Fibroblast of lung (primary cell): ENCODE results near the gene CHSY1.

Experiments
- CTCF ChIP-seq, 2 donors: IDR thresholded peaks in 1 of 2; conservative IDR thresholded peaks in 1 of 2; 1 replicate in 1 of 2; 2 replicates in 1 of 2; pipeline ENCODE4 v1.5.1; 2011 to 2012; ENCODE audit warnings: low read length in 2 of 2, control low read depth in 1 of 2, inconsistent platforms in 1 of 2, low read depth in 1 of 2, mild to moderate bottlenecking in 1 of 2
- EZH2 ChIP-seq: IDR thresholded peaks from 2 replicates; pipeline ENCODE4 v1.5.1; 2012; ENCODE audit warnings: low read length, control low read depth, mild to moderate bottlenecking; ENCODE audit errors: missing control alignments

- no peak for TF ChIP-seq CTCF (conservative IDR thresholded peaks at IDR 0.05 in 1 of 2, IDR thresholded peaks at IDR 0.05 in 1 of 2; ENCODE audit: low read depth in 1 of 2, low read length in 2 of 2)
- no peak for TF ChIP-seq EZH2
Measured at GRCh38 chr15:101169495-101170071, 82.3 kb downstream of the CHSY1 start.
